Ascending aorta (tissue), 2 donors: ENCODE measurements around the gene ALOXE3. TPM values are rescaled to one million over a fixed set of nuclear protein-coding genes. Genes with fewer than 3 reads are reported as not detected.
"Not testable (repeated sequence)": the region's sequence is repeated elsewhere in the genome, so short reads cannot be mapped to it uniquely, and the experiment has no call there.

Experiments
- DNase-seq, 2 donors: peaks; one replicate each; pipeline ENCODE4 v3.0.0-alpha.2; 2019; ENCODE audit warnings: low spot score in 2 of 2
- H3K27ac ChIP-seq, 2 donors: fragments of 200-600 bp; sonication (generic); one replicate each; pipeline ENCODE4 v1.5.1; 2016 to 2017; ENCODE audit warnings: mild to moderate bottlenecking in 1 of 2
- H3K27me3 ChIP-seq: fragments of 200-600 bp; sonication (generic); one replicate; pipeline ENCODE4 v1.5.1; 2017
- H3K36me3 ChIP-seq, 2 donors: fragments of 200-600 bp; sonication (generic); one replicate each; pipeline ENCODE4 v1.5.1; 2016
- H3K4me1 ChIP-seq, 2 donors: fragments of 200-600 bp; sonication (generic); one replicate each; pipeline ENCODE4 v1.5.1; 2016 to 2017; ENCODE audit warnings: mild to moderate bottlenecking in 1 of 2
- H3K4me3 ChIP-seq, 2 donors: fragments of 200-600 bp; sonication (generic); one replicate each; pipeline ENCODE4 v1.5.1; 2016 to 2017; ENCODE audit warnings: mild to moderate bottlenecking in 1 of 2
- H3K9me3 ChIP-seq, 2 donors: fragments of 200-600 bp; sonication (generic); one replicate each; pipeline ENCODE4 v1.5.1; 2016
- CTCF ChIP-seq, 3 experiments: fragments of 200-600 bp in 2 of 3; fragments of 450-650 bp in 1 of 3; sonication (generic) in 2 of 3; IDR thresholded peaks; one replicate each; pipeline ENCODE4 v1.5.1; 2016 to 2019; ENCODE audit warnings: antibody characterized with exemption in 3 of 3, mild to moderate bottlenecking in 1 of 3, moderate library complexity in 1 of 3
- intact Hi-C: fragments of 100-400 bp; cut with DNase I; formaldehyde crosslinking; loops from one replicate; pipeline ENCODE4 v1.15.1; 2023
- total RNA-seq: library from RNA; depleted of rRNA; stranded (reverse); fragments of >200 nt; gene quantifications from one replicate; pipeline ENCODE4 v1.1.0, GENCODE V29; 2016

ALOXE3 gene
- total RNA-seq, 1 donor from 2014 or later: not detected

GRCh38 chr17:8110456-8110804 is 7.9 kb downstream of the ALOXE3 start:
- Histone ChIP-seq H3K27me3 (peaks cover 7% of the 10 kb centered on the region), H3K4me1 (peaks cover 0 to 6% of the 10 kb centered on the region in 2 donors), H3K9me3 (no peaks in the 10 kb centered on the region), H3K4me3 (peak overlapping the region in 1 of 2 donors; percentile 1), H3K27ac (no peak overlapping the region), H3K36me3 (no peaks in the 10 kb centered on the region)
- DNase-seq: no peak
- intact Hi-C loops: no loop called here
- TF ChIP-seq CTCF (IDR thresholded peaks at IDR 0.05): no peak

- Histone ChIP-seq H3K36me3 (no peaks in the 10 kb centered on the region), H3K4me1 (peaks cover 0 to 6% of the 10 kb centered on the region in 2 donors), H3K27ac (no peak overlapping the region), H3K9me3 (no peaks in the 10 kb centered on the region), H3K4me3 (peak overlapping the region; percentile 1 to 9), H3K27me3 (peaks cover 7% of the 10 kb centered on the region)
- DNase-seq: peak in 1 of 2 donors; percentile 74
- intact Hi-C loops: no loop called here
- TF ChIP-seq CTCF (IDR thresholded peaks at IDR 0.05): peak; percentile 48 to 74 (median 59)
Measured at GRCh38 chr17:8109661-8110455, 8.5 kb downstream of the ALOXE3 start.

GRCh38 chr17:8108972-8109660 is 9.2 kb downstream of the ALOXE3 start:
- H3K27ac ChIP-seq: no peak overlapping the region
- H3K4me3 ChIP-seq: no peak overlapping the region
- H3K4me1 ChIP-seq: peaks cover 0 to 6% of the 10 kb centered on the region in 2 donors
- DNase-seq: no peak
- H3K27me3 ChIP-seq: peaks cover 7% of the 10 kb centered on the region
- no peaks in the 10 kb centered on the region for H3K36me3 ChIP-seq
- intact Hi-C loops: no loop called here
- no peaks in the 10 kb centered on the region for H3K9me3 ChIP-seq
- no peak for TF ChIP-seq CTCF (IDR thresholded peaks at IDR 0.05)

GRCh38 chr17:8106980-8107379 is 11.3 kb downstream of the ALOXE3 start:
- H3K4me3 ChIP-seq, intact Hi-C loops, H3K4me1 ChIP-seq, H3K27ac ChIP-seq, H3K27me3 ChIP-seq, H3K9me3 ChIP-seq, H3K36me3 ChIP-seq, DNase-seq: not testable (repeated sequence)

- no peak overlapping the region for H3K4me3 ChIP-seq
- H3K27ac ChIP-seq: no peak overlapping the region
- intact Hi-C loops: no loop called here
- H3K4me1 ChIP-seq: peaks cover 0 to 6% of the 10 kb centered on the region in 2 donors
- no peak for DNase-seq
- peaks cover 4% of the 10 kb centered on the region for H3K27me3 ChIP-seq
- no peaks in the 10 kb centered on the region for H3K9me3 ChIP-seq
- no peak for TF ChIP-seq CTCF (IDR thresholded peaks at IDR 0.05)
- no peaks in the 10 kb centered on the region for H3K36me3 ChIP-seq
Measured at GRCh38 chr17:8105957-8106398, 12.3 kb downstream of the ALOXE3 start.

- Histone ChIP-seq H3K4me3 (no peak overlapping the region), H3K9me3 (no peaks in the 10 kb centered on the region), H3K4me1 (peaks cover 0 to 2% of the 10 kb centered on the region in 2 donors), H3K27me3 (no peaks in the 10 kb centered on the region), H3K27ac (no peak overlapping the region), H3K36me3 (no peaks in the 10 kb centered on the region)
- no peak for DNase-seq
- no peak for TF ChIP-seq CTCF (IDR thresholded peaks at IDR 0.05)
- intact Hi-C loops: no loop called here
Measured at GRCh38 chr17:8104911-8105310, 13.4 kb downstream of the ALOXE3 start.
